ENCODE measurements around the gene FOXP1. TPM values are rescaled to one million over a fixed set of nuclear protein-coding genes. Genes with fewer than 3 reads are reported as not detected.

The FOXP1 gene
- 70.2 TPM for total RNA-seq

DNA sequence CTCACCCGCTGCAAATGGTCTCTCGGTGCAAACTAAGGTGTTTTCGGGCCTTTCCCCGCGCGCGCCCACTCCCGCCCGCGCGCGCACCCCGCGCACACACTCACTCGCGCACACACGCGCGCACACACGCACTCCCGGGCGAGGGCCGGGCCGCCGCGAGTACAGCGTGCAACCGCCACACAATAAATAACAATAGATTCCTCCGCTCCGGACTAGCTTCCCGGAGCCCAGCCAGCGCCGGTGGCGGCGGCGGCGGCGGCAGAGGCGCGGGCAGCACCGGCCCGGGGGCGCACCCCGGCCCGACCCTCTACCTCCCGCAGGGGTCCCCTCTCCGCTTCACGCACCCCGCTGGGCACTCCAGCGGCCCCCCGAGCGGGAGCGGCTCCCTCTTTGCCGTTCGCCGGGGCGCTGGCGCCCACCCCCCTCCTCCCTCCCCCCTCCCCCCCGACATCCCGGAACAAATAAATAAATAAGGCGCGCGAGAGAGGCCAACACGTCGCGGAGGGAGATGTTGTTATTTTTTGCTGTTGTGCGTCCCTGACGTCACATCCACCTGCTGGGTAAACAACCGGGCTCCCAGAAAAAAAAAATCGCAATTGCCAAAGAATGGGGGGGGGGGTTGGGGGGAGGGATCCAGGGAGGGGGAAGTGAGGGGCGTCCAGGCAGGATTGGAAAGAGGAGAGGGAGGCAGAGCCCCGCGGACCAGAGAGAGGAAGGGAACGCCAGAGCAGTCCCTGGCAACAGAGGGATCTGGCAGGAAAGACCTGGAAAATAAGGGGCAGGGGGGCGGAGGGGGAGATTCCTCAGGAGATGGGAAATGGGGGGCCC is at the start of gene FOXP1:
FOXP1 (minus strand) TSS at position 163 of the 828 bp plus-strand sequence. CDS start 385,347 bp downstream, outside the sequence.
- peak; percentile 84 for ATAC-seq

GRCh38 chr3:71629711-71630110 is 46.2 kb upstream of the FOXP1 start:
- no peak for ATAC-seq

DNA sequence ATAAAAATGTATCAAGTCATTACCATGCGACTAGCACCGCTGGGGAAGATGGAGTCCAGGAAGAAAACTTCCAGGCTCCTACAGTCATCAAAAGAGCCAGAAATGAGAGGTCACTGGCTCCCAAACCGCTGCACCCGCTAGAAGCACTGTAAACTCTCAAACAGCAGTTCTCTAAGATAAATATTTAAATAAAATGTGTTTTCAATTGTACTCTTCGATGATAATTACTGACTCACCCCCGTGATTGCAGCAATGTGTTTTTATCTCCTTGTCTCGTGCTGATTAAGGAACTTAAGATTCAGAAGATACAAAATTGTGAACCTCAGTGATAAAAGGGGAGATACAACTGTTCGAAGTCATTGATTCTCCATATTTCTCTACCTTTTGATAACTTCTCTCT is 45.8 kb upstream of the FOXP1 start:
- no peak for ATAC-seq

DNA sequence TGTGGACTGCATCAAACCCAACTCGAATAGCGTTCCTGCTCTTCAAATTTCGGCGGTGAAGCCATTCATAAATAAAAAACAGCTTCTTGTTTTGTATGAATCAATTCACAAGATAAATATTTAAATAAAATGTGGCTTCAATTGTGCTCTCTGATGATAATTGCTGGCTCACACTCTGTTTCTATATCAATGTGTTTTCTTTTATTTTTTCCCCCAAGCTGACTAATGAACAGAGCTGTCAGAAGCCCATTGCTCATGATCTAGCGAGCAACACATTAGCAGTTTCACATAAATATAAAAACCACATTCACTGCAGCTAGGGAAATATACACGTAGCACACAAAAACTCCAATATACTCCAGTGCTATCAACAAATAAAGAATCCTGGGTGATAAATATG is 45.0 kb upstream of the FOXP1 start:
- no peak for ATAC-seq

- no peak for ATAC-seq
These were observed 42.1 kb upstream of the FOXP1 start for GRCh38 chr3:71625676-71626075.

DNA sequence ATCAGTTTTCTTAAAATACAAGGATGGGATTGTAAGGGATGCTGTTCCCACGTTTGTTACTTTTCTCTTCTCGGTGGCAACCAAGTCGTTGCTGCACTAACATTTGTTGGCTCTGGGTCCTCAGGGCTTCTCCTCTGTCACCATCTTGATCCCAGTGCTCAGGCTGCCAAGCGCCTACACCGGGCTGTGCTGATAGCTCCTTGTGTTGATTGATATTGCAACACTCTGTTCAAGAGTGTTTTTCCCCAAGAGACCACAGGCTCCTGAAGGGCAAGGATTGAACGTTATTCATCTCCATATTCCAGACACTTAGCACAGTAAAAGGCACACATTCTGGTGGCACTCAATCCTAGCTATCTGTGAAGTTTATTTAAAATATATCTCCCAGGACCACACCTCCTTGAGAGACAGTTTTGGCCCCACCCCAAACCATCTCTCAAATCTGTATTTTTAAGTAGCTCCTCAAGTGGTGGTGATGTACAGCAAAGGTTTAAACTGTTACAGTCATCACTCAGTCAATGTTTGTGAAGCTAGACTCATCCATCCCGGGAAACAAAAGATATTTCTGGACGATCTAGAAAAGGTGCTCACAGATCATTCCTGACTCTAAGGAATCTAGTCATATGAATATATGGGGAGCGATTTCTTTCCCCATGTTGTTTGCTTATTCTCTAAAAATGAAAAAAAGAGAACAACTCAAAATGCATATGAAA is 38.5 kb upstream of the FOXP1 start:
- no peak for ATAC-seq

DNA sequence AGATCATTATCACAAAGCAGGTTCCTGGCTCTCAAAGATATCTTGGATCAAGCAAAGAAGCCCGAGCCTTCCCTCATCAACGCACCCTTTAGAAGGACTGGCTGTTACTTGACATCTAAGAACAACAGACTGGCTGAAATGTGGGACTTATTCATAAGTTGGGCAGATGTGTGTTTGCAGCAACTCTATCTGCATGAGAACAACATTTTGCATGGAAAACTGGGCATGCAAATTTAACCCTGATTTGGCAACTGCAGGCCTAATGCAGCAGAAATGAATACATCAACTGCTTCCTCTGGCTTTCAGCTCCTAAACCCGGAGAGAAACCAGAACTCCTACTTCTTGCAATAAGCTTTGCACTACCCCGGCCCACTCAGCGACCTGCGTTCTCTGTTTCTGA is 35.0 kb upstream of the FOXP1 start:
- ATAC-seq: no peak

DNA sequence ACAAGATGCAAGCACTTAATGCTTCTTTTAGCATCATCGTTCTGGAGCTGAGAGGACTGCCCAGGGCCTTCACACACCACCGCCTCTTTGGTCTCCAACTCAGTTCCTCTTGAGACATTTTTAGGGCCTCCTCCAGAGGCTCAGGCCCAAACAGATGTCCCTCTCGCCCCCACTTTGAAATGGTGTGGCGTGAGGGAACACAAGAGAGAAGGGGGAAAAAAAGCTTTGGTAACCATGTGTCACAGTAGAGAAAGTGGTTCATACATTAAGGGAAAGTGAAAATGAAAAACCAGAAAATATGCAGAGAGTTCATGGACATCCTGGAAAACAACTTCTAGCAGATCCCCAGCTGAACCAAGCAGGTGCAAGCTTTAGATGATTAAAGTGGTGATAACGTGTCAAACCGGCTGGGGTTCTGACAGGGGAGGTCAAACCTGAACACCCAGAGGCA is 33.1 kb upstream of the FOXP1 start:
- no peak for ATAC-seq

DNA sequence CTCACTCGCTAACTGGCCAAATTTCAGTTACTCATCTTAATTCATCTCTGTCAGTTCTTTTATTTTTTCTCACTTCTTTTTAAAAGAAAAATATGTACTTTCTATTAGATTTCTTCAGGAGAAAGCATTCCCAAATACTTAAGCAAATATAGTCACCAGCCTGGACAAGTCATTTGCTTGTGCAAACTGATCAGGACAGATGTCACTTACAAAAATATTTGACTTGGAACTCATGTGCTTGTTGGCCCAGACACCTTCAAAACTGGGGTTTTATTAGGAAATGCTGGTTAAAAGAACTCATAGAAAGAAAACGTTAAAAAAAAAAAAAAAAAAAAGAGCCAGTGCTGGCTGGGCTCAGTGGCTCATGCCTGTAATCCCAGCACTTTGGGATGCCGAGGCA is 31.3 kb upstream of the FOXP1 start:
- no peak for ATAC-seq

- ATAC-seq: no peak
These were observed 30.9 kb upstream of the FOXP1 start for GRCh38 chr3:71614426-71614825.

DNA sequence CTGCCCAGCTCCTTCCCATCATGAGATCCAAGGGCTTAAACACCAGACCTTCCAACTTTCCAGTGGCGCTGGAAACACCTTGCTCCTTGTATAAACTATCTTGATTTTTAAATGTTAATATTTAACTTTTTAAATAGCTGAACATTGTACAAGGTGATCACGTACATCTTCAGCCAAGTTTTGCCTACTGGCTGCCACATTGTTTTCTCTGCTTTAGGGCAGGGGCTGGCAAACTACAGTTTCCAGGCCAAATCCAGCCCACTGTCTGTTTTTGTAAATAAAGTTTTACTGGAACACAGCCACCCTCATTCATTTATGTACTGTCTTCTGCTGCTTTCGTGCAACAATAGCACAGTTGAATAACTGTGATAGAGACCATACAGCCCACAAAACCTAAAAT is 27.6 kb upstream of the FOXP1 start:
- no peak for ATAC-seq

DNA sequence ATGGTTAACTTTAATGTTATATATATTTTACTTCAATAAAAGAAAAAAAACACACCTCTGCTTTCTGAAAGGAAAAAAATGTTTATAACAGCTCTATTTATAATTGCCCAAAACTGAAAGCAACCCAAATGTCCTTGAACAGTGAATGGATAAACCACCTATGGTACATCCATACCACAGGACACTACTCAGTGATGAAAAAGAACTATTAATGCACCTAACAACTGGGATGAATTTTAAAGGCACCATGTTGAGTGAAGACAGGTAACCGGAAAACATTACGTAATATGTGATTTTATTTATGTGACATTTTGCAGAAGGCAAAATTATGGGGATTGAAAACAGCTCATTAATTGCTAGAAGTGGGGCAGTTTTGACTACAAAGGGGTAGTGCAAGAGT is 23.8 kb upstream of the FOXP1 start:
- ATAC-seq: no peak

DNA sequence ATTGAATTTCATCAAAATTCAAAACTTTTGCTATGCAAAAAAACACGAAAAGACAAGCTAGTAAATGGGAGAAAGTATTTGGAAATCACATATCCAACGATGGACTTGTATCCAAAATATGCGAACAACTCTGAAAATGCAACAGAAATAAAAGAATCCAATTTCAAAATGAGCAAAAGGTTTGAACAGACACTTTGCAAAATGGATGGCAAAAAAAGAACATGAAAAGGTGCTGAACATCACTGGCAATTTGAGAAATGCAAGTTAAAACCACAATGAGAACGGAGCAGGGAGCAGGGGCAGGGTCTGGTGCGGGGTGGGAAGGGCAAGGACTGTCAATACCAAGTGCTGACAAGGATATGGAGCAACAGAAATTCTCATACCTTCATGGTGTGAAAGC is 23.1 kb upstream of the FOXP1 start:
- no peak for ATAC-seq

- ATAC-seq: no peak
These were observed 18.7 kb upstream of the FOXP1 start for GRCh38 chr3:71602256-71602655.

DNA sequence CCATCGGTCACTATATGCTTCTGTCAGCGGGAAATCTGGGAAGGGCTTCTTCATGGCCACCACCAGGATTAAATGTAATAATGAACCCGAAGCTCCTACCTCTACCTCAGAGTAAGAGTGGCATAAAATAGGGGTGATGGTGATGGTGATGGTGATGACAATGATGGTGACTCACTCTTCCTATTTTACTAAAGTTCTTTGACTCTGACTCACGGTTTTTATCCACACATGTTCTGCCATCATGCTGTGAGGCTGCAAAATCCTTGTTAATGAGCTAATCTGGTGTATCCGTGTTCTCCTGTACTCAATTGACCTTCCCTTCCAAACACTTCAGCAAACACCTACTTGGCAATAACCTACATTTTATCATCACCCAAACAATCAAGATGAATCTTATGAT is 18.3 kb upstream of the FOXP1 start:
- peak; percentile 29 for ATAC-seq

DNA sequence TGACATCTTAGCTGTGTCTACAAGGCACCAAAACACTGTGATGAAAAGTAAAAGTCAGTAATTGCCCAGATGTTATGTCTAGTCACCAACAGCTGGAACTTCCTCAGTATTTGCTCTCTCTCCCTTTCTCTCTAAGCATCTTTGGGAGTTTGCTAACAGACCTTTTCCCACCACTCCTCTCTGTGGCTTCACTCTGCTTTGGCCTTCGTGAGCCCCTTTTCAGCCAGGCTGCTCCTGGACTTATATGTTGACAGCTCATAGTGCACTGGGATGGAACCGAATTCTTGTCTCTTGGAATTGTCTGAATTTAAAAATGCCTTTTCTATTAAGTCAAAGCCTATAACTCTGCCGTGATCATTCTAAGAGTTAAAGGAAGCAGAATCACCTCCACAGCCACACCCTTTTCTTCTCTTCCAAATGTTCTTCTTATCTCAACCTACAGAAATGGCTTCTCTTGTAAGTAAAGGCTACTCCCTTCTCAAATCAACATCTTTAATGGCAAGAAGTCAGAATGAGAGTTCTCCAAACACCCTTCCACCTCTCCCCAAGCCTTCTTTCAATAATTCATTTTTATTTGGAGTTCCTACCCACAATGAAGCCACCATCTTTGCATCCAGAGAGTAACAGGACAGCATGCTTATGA is 17.2 kb upstream of the FOXP1 start:
- no peak for ATAC-seq

- no peak for ATAC-seq
These were observed 15.9 kb upstream of the FOXP1 start for GRCh38 chr3:71599416-71599815.

GRCh38 chr3:71598292-71598691 is 14.8 kb upstream of the FOXP1 start:
- ATAC-seq: no peak

GRCh38 chr3:71597286-71597685 is 13.8 kb upstream of the FOXP1 start:
- no peak for ATAC-seq

- ATAC-seq: no peak
These were observed 9.6 kb upstream of the FOXP1 start for GRCh38 chr3:71593106-71593505.

DNA sequence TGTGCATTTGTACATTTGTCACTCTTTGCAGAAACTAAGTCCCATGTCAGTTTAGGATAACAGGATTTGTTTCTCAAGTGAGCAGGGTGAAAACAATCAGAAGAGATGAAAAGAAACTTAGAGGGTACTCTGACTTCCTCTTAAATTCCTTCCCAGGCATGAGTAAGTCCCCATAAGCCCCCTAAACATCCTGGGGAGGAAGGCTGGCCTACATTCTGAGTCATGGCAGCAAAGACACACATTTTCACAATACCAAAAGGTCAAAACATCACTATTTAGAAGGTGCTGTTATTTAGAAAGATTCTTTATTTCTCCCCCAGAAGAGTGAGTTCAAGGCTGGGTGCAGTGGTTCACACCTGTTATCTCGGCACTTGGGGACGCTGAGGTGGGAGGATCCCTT is 7.6 kb upstream of the FOXP1 start:
- ATAC-seq: no peak

- ATAC-seq: no peak
These were observed 5.6 kb upstream of the FOXP1 start for GRCh38 chr3:71589132-71589531.

GRCh38 chr3:71587958-71588357 is 4.4 kb upstream of the FOXP1 start:
- no peak for ATAC-seq

DNA sequence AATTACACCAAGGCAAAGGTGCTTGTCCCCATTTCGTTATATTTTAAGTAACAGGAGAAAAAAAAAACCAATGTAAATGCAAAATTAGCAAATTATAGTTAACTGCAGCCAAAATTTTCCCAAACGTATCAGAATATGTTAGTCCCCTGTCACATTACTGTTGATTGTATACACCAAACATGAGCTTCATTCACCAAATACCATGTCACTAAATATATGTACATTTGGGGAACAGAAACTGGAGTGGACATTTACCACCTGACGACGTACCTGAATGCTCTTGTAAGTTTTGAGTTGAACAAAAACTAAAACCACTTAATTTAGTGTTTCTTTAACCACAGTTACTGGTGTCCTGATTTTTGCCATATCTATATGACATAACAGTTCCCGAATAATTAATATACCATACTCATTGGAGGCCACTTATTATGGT is 3.3 kb upstream of the FOXP1 start:
- no peak for ATAC-seq

Measured in esophagus mucosa (tissue), 1 donor.